RWPE2 (cell line): ENCODE measurements around the gene SPATA9.
A peak's percentile ranks its signal among the peaks of the same experiment; 100 is the strongest.

Source experiments
- ATAC-seq: fragments of 200-7000 bp; cut with Tn5 transposase; 3 replicates; pipeline ENCODE4 v1.9.1; 2021; ENCODE audit warnings: low read depth
- DNase-seq: peaks from one replicate; pipeline ENCODE4 v3.0.0-alpha.2; 2020; ENCODE audit warnings: low spot score
- H3K27ac ChIP-seq: fragments of 450-650 bp; 2 replicates; pipeline ENCODE4 v1.5.1; 2017; ENCODE audit warnings: mild to moderate bottlenecking; ENCODE audit not compliant: poor library complexity, severe bottlenecking
- H3K27me3 ChIP-seq: fragments of 250-450 bp; sonication (Bioruptor Pico); 2 replicates; pipeline ENCODE4 v1.5.1; 2021; ENCODE audit warnings: mild to moderate bottlenecking, moderate library complexity; ENCODE audit not compliant: insufficient read depth, poor library complexity, severe bottlenecking
- H3K36me3 ChIP-seq: fragments of 250-450 bp; sonication (Bioruptor Pico); 2 replicates; pipeline ENCODE4 v1.5.1; 2020; ENCODE audit warnings: low read depth, mild to moderate bottlenecking, moderate library complexity
- H3K4me1 ChIP-seq: fragments of 250-450 bp; sonication (Bioruptor Pico); 2 replicates; pipeline ENCODE4 v1.5.1; 2021; ENCODE audit warnings: mild to moderate bottlenecking, moderate library complexity; ENCODE audit not compliant: insufficient read depth, poor library complexity, severe bottlenecking
- H3K4me3 ChIP-seq: fragments of 250-450 bp; sonication (Bioruptor Pico); 2 replicates; pipeline ENCODE4 v1.5.1; 2021; ENCODE audit warnings: mild to moderate bottlenecking, moderate library complexity; ENCODE audit not compliant: severe bottlenecking
- H3K9me3 ChIP-seq: fragments of 250-450 bp; sonication (Bioruptor Pico); 2 replicates; pipeline ENCODE4 v1.5.1; 2021; ENCODE audit warnings: mild to moderate bottlenecking, moderate library complexity; ENCODE audit not compliant: severe bottlenecking
- TF ChIP-seq, protein P1 (sequence below): fragments of 450-650 bp; IDR thresholded peaks from one replicate; pipeline ENCODE4 v1.5.1; 2017; ENCODE audit warnings: mild to moderate bottlenecking, moderate library complexity; ENCODE audit not compliant: poor library complexity, severe bottlenecking

The SPATA9 gene

DNA sequence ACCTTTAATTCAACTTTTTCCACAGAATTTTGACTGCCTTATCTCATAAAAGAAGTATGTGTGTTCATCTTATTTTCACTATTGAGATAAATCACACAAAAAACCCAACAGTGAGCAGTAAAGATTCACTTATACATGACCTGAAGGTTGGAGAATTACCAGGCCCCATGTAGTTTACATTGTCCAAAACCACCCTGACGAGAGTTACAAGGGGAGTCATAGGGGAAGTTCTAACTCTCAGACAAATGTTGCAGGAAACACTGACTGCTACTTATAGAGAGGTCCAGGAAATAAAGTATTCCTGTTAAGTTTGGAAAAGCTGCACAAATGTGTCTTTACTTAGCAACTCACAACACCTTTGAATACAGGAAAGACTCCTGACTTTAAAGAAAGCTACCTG is 14.1 kb downstream of the SPATA9 start:
- ATAC-seq = no peak
- TF ChIP-seq, protein P1, sequence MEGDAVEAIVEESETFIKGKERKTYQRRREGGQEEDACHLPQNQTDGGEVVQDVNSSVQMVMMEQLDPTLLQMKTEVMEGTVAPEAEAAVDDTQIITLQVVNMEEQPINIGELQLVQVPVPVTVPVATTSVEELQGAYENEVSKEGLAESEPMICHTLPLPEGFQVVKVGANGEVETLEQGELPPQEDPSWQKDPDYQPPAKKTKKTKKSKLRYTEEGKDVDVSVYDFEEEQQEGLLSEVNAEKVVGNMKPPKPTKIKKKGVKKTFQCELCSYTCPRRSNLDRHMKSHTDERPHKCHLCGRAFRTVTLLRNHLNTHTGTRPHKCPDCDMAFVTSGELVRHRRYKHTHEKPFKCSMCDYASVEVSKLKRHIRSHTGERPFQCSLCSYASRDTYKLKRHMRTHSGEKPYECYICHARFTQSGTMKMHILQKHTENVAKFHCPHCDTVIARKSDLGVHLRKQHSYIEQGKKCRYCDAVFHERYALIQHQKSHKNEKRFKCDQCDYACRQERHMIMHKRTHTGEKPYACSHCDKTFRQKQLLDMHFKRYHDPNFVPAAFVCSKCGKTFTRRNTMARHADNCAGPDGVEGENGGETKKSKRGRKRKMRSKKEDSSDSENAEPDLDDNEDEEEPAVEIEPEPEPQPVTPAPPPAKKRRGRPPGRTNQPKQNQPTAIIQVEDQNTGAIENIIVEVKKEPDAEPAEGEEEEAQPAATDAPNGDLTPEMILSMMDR = no peak
- Histone ChIP-seq H3K27ac (no peak overlapping the region), H3K4me3 (no peak overlapping the region), H3K36me3 (no peaks in the 10 kb centered on the region), H3K9me3 (no peaks in the 10 kb centered on the region), H3K4me1 (peaks cover 8% of the 10 kb centered on the region), H3K27me3 (no peaks in the 10 kb centered on the region)
- DNase-seq = no peak

DNA sequence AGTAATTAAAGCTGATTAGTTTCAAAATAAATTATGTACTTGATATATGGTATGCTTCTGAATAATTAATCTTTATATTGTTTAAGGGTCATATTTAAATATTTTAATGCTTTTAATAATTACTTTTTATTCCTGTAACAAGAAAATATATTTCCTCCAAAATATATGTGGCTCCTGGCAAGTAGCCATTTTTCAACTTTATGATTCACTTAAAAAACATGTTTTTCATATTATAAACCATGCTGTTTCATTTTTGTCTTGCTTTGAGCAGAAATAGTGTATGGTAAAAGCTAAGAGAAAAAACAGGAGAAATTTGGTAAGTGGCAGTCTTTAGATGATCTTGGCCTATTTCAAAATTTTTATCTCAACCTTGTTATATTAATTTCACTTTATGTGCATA is 14.6 kb downstream of the SPATA9 start:
- Histone ChIP-seq H3K9me3 (no peaks in the 10 kb centered on the region), H3K27ac (no peak overlapping the region), H3K4me1 (peaks cover 8% of the 10 kb centered on the region), H3K36me3 (no peaks in the 10 kb centered on the region), H3K27me3 (no peaks in the 10 kb centered on the region), H3K4me3 (no peak overlapping the region)
- ATAC-seq (no peak), DNase-seq (no peak)
- TF ChIP-seq, protein P1 = no peak

GRCh38 chr5:95667678-95668077 is 15.1 kb downstream of the SPATA9 start:
- ATAC-seq = no peak
- no peak for DNase-seq
- H3K9me3 ChIP-seq = no peaks in the 10 kb centered on the region
- no peaks in the 10 kb centered on the region for H3K36me3 ChIP-seq
- H3K4me1 ChIP-seq = peaks cover 8% of the 10 kb centered on the region
- H3K27me3 ChIP-seq = no peaks in the 10 kb centered on the region
- H3K4me3 ChIP-seq = no peak overlapping the region
- no peak overlapping the region for H3K27ac ChIP-seq
- TF ChIP-seq, protein P1 = no peak

- Histone ChIP-seq H3K4me1 (peaks cover 8% of the 10 kb centered on the region), H3K27me3 (no peaks in the 10 kb centered on the region), H3K36me3 (no peaks in the 10 kb centered on the region), H3K4me3 (no peak overlapping the region), H3K27ac (no peak overlapping the region), H3K9me3 (no peaks in the 10 kb centered on the region)
- ATAC-seq (no peak), DNase-seq (no peak)
- TF ChIP-seq, protein P1 = no peak
These were observed 15.7 kb downstream of the SPATA9 start for GRCh38 chr5:95667061-95667618.

- Histone ChIP-seq H3K36me3 (no peaks in the 10 kb centered on the region), H3K27ac (no peak overlapping the region), H3K4me3 (no peak overlapping the region), H3K4me1 (peaks cover 8% of the 10 kb centered on the region), H3K27me3 (no peaks in the 10 kb centered on the region), H3K9me3 (no peaks in the 10 kb centered on the region)
- no peak for DNase-seq
- TF ChIP-seq, protein P1 = peak; percentile 99
- peak; percentile 36; the same call in 1 of the 3 replicates for ATAC-seq
These were observed 18.5 kb downstream of the SPATA9 start for GRCh38 chr5:95664204-95664786.
